Dermis lymphatic vessel endothelial cell (primary cell): ENCODE results near the gene RAB8A. TPM values are rescaled to one million over a fixed set of nuclear protein-coding genes. Genes with fewer than 3 reads are reported as not detected.

Experiments used
- total RNA-seq: library from RNA; depleted of rRNA; stranded (reverse); fragments of >200 nt; gene quantifications from 2 replicates; pipeline ENCODE4 v1.2.1, GENCODE V29; 2014

The RAB8A gene
- 107 and 137 TPM in 2 replicates for total RNA-seq

DNA sequence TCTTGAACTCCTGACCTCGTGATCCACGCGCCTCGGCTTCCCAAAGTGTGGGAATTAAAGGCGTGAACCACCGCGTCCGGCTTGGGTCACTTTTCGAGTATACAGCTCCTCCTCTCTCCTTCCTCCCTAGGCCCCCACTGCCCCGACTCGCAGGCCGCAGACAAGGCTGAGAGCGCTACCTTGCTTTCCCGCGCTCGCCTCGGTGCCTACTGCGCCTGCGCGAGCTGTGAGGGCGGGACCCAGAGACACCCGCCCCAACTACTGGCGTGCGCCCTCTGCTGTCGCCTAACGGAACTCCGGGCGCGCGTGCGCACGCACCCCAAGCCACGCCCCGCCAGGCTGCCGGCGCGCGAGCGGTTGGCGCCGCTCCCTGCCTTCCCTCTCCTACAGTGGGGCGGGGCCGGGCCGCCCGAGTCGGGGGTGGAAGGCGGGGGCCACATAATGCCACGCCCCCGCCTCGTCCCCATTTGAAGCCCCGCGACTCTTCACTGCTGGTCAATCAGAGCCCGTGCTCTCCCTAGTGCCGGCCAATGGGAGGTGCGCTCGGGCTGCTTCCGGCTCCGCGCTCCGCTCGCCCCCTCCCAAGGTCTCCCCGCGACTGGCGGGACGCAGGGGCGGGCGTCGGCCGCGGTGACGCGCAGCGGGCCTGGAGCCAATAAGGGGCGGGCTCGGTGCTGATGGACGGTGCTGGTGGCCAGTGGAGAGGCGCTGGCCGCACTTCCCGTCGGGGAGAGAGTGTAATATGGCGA, at the start of gene RAB8A:
Gene RAB8A, plus strand, starts transcription at position 730 of the 749 bp plus-strand sequence. Its CDS starts 13 bp downstream, at position 743.

DNA sequence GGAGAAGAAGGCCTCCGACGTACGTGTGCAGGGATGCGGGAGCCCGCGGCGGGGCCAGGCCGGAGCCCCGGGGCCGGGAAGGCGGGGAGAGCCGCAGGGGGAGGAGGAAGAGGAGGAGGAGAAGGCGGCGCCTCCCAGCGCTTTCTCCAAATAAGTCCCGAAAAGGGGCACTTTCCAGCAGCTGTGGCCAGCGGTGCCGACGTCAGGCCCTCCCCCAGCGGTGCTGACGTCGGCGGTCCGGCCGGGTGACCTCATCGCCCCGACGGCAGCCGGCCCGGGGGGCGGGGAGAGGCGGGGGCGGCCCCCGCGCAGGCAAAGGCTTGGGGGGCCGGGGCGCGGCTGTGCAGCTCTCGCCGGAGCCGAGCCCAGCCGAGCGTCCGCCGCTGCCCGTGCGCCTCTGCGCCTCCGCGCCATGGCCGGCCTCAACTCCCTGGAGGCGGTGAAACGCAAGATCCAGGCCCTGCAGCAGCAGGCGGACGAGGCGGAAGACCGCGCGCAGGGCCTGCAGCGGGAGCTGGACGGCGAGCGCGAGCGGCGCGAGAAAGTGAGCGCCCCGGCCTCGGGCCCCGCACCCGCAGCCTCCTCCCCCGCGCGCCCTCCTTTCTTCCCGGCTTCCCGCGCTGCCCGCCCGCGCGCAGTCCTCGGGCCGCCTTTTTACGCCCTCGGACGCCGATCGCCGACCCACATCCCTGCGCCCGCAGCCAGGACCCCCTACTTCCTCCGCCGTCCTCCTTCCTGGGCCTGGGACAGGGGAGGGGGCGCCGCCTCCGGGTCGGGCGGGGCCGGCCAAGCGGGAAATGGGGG, 35.3 kb upstream of the RAB8A start, which contains the start of gene TPM4:
Gene TPM4, plus strand, starts transcription at position 342 of the 804 bp plus-strand sequence. Its CDS starts 71 bp downstream, at position 413.

DNA sequence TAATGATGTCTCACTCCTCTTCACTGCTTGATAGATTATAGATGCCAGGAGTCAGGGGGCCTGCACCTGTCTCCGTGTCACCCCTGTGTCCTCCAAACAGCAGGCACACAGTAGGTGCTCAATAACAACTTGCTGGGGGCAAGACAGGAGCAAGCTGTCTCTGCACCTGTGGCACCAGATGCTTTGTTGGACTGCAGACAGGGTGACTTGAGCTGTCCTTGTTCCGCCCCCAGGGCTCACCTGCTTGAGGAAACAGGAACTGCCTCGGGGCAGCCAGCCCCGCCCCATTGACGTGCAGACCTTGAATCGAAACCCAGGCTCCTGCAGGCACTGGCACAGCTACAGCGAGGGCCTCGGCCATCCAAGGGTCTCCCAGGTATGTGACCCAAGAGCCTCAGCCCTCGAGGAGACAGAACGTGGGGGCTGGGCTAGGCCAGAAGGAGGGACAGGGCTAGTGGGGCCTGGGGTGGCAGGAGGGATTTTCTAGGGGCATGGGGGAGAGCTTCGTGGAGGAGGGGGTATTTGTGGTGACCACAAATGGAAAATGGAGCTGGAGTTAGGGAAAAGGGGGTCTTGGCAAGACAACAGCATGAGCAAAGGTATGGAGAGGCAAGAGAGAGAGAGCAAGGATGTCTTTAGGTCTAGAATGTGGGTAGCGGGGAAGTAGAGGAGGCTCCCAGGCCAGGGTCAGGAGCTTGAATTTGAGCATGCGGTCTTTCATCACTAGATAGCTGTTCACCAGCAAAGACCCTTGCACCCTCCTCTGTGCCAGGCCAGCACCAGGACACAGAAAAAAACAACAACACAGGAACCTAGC, 31.9 kb downstream of the RAB8A start, which contains the start of gene HSH2D:
Gene HSH2D, plus strand, starts transcription at position 287 of the 817 bp plus-strand sequence. CDS start 5,066 bp downstream, outside the sequence.

Other genes with a start within 250 kb of the RAB8A start
- gene CYP4F2, start 213.8 kb upstream of the RAB8A start, total RNA-seq, result 0.09 TPM in 1 of 2 replicates, not detected in the other
- gene CYP4F11, start 177.4 kb upstream of the RAB8A start, total RNA-seq, result not detected in 2 replicates
- not detected in 2 replicates for gene OR10H4, start 162.9 kb upstream of the RAB8A start, total RNA-seq
- gene TPM4, start 35.4 kb upstream of the RAB8A start, total RNA-seq, result 506 and 673 TPM in 2 replicates
- not detected in 2 replicates for gene HSH2D, start 31.8 kb downstream of the RAB8A start, total RNA-seq
- gene CIB3, start 61.6 kb downstream of the RAB8A start, total RNA-seq, result 0.09 TPM in 1 of 2 replicates, not detected in the other
- gene FAM32A, start 73.5 kb downstream of the RAB8A start, total RNA-seq, result 119 and 125 TPM in 2 replicates
- 39.1 and 41.9 TPM in 2 replicates for gene AP1M1, start 86.0 kb downstream of the RAB8A start, total RNA-seq
- gene KLF2, start 212.9 kb downstream of the RAB8A start, total RNA-seq, result 4.0 and 16.1 TPM in 2 replicates